SHP77 (cell line): Measurements from ENCODE around the gene TLR8.

Experiments
- DNase-seq, 2 experiments: peaks; one replicate each; lab custom pipeline; 2025; lab: John Stamatoyannopoulos, UW

Gene TLR8

DNA sequence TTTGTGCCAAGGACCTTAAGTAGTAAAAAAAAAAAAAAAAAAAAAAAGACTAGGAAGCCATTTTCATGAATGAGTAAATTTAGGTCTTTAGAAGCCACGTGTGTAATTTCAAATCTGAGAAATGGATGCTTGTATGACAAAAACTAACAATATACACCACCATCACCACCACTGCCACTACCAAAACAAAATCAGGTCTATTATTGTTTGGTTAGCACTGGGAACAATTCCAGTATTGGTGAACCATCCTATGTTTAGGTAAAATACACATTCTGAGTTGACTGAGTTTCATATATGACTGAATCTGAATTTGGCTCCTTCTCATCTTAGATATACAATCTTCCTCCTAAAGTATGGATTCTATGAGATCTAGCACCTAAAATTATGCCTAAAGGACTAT is 59.7 kb downstream of the TLR8 start:
- DNase-seq, result no peak

DNA sequence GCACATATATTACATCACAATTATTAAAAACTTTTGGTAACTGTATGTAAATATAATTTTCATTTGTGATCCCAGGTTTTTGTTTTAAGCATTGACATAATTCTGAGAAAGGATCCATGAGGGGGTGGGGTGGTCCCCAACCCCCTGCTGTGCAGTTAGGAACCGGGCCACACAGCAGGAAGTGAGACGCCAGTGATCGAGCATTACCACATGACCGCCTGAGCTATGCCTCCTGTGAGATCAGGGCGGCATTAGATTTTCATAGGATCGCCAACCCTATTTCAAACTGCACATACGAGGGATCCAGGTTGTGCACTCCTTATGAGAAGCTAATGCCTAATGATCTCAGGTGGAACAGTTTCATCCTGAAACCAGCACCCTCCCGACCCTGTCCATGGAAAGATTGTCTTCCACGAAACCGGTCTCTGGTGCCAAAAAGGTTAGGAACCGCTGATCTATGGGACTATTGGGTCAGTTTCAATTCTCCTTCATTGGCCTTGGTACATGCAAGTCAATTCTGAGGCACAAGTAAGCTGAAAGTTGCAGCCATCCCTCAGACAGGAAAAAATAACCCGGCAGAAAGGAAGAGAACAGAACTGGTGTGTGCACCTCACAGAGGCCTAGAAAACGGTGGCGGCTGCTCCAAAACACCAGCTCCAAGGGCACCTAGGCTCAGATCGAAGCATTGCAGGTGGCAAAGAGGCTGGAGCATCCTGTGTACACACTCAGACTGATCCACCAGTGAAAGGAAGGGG is 61.5 kb downstream of the TLR8 start:
- no peak for DNase-seq

DNA sequence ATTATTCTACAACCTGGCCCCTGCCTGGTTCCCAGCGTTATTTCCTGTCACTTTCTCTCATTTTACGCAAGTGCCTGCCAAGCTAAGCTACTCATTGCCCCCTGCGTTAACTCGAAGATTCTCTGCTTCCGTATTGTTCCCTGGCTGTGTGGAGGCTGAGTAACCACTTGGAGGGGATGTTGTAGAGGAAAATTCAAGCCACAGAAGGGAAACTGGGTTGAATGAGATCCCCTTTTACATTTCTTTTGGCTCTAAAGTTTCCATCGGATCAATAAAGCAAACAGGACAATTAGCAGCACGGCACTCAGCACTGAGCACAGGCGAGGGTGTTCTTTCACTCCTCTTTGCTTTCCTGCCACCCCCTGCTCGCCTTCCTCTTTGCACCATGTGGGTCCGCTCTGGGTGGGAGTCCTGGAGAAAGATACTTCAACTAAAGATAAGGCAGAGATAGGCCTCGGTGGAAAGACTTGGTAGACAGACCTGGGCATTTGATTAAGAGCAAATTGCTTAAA is 64.3 kb downstream of the TLR8 start:
- DNase-seq, result peak; percentile 31 to 45

DNA sequence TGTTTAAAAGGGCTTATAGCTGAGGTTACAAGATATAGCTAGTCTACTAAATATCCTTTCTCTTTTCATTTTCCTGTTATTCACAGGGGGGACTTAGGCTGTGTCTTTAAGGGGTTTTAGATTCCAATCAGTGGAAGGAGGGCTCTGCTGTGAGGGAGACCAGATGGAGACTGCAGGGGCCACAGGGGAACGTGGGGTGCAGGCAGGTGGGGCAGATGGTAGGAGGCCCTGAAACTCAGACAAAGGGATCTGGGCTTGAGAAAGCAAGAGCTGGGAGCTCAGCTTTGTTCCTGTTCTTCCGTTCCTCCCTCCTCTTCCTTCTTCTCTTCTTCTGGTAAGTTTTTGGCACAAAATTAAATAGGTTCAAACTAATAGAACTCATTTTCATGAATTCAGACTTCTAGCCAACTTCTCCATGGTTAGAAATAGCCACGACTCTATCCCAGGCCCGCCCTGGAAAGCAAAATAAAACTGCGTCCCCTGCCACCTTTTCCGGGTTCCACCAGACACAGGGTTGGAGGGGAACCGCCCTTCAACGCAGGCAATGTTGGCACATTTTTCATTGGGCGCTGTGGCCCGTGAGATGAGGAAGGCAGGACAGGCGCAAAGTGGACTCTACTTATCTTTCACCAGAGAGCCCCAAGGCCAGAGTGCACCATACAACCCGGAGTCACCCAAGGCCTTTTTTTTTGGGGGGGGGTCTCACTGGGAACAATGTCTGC is 65.0 kb downstream of the TLR8 start:
- peak; percentile 10 to 48 for DNase-seq

DNA sequence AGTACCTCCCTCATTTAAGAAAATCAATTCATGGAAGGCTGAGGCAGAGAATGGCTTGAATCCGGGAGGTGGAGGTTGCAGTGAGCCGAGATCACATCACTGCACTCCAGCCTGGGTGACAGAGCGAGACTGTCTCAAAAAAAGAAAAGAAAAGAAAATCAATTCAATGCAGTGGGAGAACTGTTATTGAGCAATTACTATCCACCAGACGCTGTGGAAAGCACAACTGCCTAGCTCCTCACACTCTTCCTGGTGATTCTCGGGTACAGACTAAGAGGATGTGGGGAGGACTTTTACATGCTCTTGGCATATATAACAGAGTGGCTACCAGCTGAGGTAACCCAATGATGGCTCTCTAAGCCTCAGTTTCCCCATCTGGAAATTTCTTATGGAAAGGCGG is 65.8 kb downstream of the TLR8 start:
- no peak for DNase-seq
